Sigmoid colon (tissue), 7 donors: ENCODE measurements around the gene HUWE1. TPM values are rescaled to one million over a fixed set of nuclear protein-coding genes. Genes with fewer than 3 reads are reported as not detected.

Source experiments
- DNase-seq: peaks from one replicate; pipeline ENCODE4 v3.0.0-alpha.2; 2019
- H3K27ac ChIP-seq, 4 donors: fragments of 200-600 bp; sonication (generic); one replicate each; pipeline ENCODE4 v1.5.1; 2016 to 2019; ENCODE audit warnings: mild to moderate bottlenecking in 1 of 4
- H3K27me3 ChIP-seq, 3 donors: fragments of 200-600 bp; sonication (generic); one replicate each; pipeline ENCODE4 v1.5.1; 2019; ENCODE audit warnings: mild to moderate bottlenecking in 1 of 3
- H3K36me3 ChIP-seq, 4 donors: fragments of 200-600 bp; sonication (generic); one replicate each; pipeline ENCODE4 v1.5.1; 2016 to 2019
- H3K4me1 ChIP-seq, 4 donors: fragments of 200-600 bp; sonication (generic); one replicate each; pipeline ENCODE4 v1.5.1; 2017 to 2019
- H3K4me3 ChIP-seq, 4 donors: fragments of 200-600 bp; sonication (generic); one replicate each; pipeline ENCODE4 v1.5.1; 2017 to 2019; ENCODE audit warnings: mild to moderate bottlenecking in 2 of 4, moderate library complexity in 1 of 4
- H3K9me3 ChIP-seq, 4 donors: fragments of 200-600 bp in 3 of 4; sonication (generic) in 3 of 4; one replicate each; pipeline versions ENCODE4 v1.5.1 to v1.6.1; 2013 to 2019
- CTCF ChIP-seq, 4 experiments: fragments of 450-650 bp in 3 of 4; fragments of 200-600 bp in 1 of 4; IDR thresholded peaks; one replicate each; pipeline ENCODE4 v1.5.1; 2016 to 2019; ENCODE audit warnings: antibody characterized with exemption in 4 of 4, mild to moderate bottlenecking in 3 of 4, moderate library complexity in 2 of 4
- EP300 ChIP-seq, 4 donors: sonication (generic); formaldehyde crosslinking; IDR thresholded peaks; one replicate each; pipeline ENCODE4 v1.6.1; 2017; ENCODE audit warnings: antibody characterized with exemption in 4 of 4
- POLR2A ChIP-seq, 2 donors: fragments of 450-650 bp; IDR thresholded peaks; one replicate each; pipeline ENCODE4 v1.6.1; 2016; ENCODE audit warnings: antibody characterized with exemption in 2 of 2, mild to moderate bottlenecking in 2 of 2, moderate library complexity in 2 of 2
- POLR2AphosphoS5 ChIP-seq, 4 donors: sonication (generic); formaldehyde crosslinking; IDR thresholded peaks; one replicate each; pipeline ENCODE4 v1.6.1; 2017; ENCODE audit warnings: antibody characterized with exemption in 4 of 4
- WGBS, 2 donors: extraction: QIAGEN DNeasy Blood & Tissue Kit; methylation state at CpG; one replicate each; pipeline ENCODE4 v1.1.7; 2013; 5-methylcytosine and 5-hydroxymethylcytosine counted together
- intact Hi-C: fragments of 100-400 bp; cut with DNase I; formaldehyde crosslinking; loops from one replicate; pipeline ENCODE4 v1.15.1; 2023
- polyA plus RNA-seq, 3 donors: library from polyadenylated mRNA; stranded (reverse); fragments of 200-250 nt; gene quantifications; one replicate each; pipeline ENCODE4 v1.2.3, GENCODE V29; 2013
- total RNA-seq, 4 donors: library from RNA; depleted of rRNA; stranded (reverse); fragments of >200 nt; gene quantifications; one replicate each; pipeline ENCODE4 v1.1.0, GENCODE V29; 2016
- donor health status: healthy with polysubstance abuse.
- donor health status: Bipolar disorder and iron deficiency.
- donor health status: healthy.

Gene HUWE1
- total and polyA plus RNA-seq, 7 donors, result 12.3 to 103 (median 75.3) TPM

- H3K9me3 ChIP-seq, result no peaks in the 10 kb centered on the region
- H3K27me3 ChIP-seq, result no peaks in the 10 kb centered on the region
- no peak overlapping the region for H3K4me3 ChIP-seq
- peaks cover 0 to 96% (median 46%) of the 10 kb centered on the region in 4 donors for H3K36me3 ChIP-seq
- no peak overlapping the region for H3K27ac ChIP-seq
- no peaks in the 10 kb centered on the region for H3K4me1 ChIP-seq
- WGBS, 2 donors, result 92% methylated on average over 4 of the region's 4 CpGs
- intact Hi-C loops, result no loop called here
- no peak for DNase-seq
- TF ChIP-seq EP300 (IDR thresholded peaks at IDR 0.05) (no peak), POLR2AphosphoS5 (IDR thresholded peaks at IDR 0.05) (no peak), POLR2A (IDR thresholded peaks at IDR 0.05) (no peak), CTCF (IDR thresholded peaks at IDR 0.05) (no peak)
These were observed 123.2 kb downstream of the HUWE1 start for GRCh38 chrX:53563324-53563723.

GRCh38 chrX:53561912-53562311, 124.6 kb downstream of the HUWE1 start:
- TF ChIP-seq POLR2AphosphoS5 (IDR thresholded peaks at IDR 0.05), result no peak
- peaks cover 0 to 95% (median 49%) of the 10 kb centered on the region in 4 donors for H3K36me3 ChIP-seq
- no peaks in the 10 kb centered on the region for H3K9me3 ChIP-seq
- WGBS, 2 donors, result 88 to 94% methylated on average over 3 of the region's 3 CpGs
- H3K4me1 ChIP-seq, result no peaks in the 10 kb centered on the region
- H3K27ac ChIP-seq, result no peak overlapping the region
- H3K27me3 ChIP-seq, result no peaks in the 10 kb centered on the region
- no peak overlapping the region for H3K4me3 ChIP-seq
- intact Hi-C loops, result no loop called here
- no peak for DNase-seq

- no peaks in the 10 kb centered on the region for H3K9me3 ChIP-seq
- no peak overlapping the region for H3K27ac ChIP-seq
- no peak for DNase-seq
- TF ChIP-seq EP300 (IDR thresholded peaks at IDR 0.05) (no peak), POLR2AphosphoS5 (IDR thresholded peaks at IDR 0.05) (no peak), POLR2A (IDR thresholded peaks at IDR 0.05) (no peak), CTCF (IDR thresholded peaks at IDR 0.05) (no peak)
- no peak overlapping the region for H3K4me3 ChIP-seq
- WGBS, 2 donors, result 94% methylated on average over 6 of the region's 6 CpGs
- peaks cover 8 to 94% (median 43%) of the 10 kb centered on the region in 4 donors for H3K36me3 ChIP-seq
- H3K4me1 ChIP-seq, result no peaks in the 10 kb centered on the region
- H3K27me3 ChIP-seq, result no peaks in the 10 kb centered on the region
- intact Hi-C loops, result no loop called here
These were observed 127.9 kb downstream of the HUWE1 start for GRCh38 chrX:53558646-53559045.

DNA sequence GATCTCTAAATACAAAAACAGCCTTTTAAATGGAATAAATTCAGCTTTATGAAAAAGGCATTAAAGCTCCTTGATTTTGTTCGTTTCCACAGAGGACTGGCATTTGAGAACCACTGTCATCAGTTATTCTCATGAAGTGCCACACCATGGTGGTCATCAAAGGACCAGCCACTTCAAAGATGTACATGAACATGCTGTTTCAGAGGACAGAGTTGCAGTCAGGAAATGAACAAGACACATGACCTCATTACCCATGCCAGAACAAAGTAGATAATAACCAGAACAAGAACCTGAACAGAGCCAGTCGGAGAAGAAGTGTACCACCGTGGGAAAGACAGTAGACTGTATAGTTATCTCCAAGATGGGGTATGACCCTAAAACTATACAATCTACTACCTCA, 129.7 kb downstream of the HUWE1 start:
- Histone ChIP-seq H3K27me3 (no peaks in the 10 kb centered on the region), H3K36me3 (peaks cover 8 to 94% (median 41%) of the 10 kb centered on the region in 4 donors), H3K4me1 (no peaks in the 10 kb centered on the region), H3K4me3 (no peak overlapping the region), H3K27ac (no peak overlapping the region), H3K9me3 (no peaks in the 10 kb centered on the region)
- no peak for DNase-seq
- WGBS, 2 donors, result 88 to 91% methylated on average over 3 of the region's 3 CpGs
- TF ChIP-seq POLR2A (IDR thresholded peaks at IDR 0.05), result no peak
- TF ChIP-seq POLR2AphosphoS5 (IDR thresholded peaks at IDR 0.05), result no peak
- no peak for TF ChIP-seq EP300 (IDR thresholded peaks at IDR 0.05)
- TF ChIP-seq CTCF (IDR thresholded peaks at IDR 0.05), result no peak
- intact Hi-C loops, result no loop called here

GRCh38 chrX:53550756-53551463, 135.6 kb downstream of the HUWE1 start:
- no peaks in the 10 kb centered on the region for H3K9me3 ChIP-seq
- 98% methylated on average over 18 of the region's 18 CpGs for WGBS, 2 donors
- intact Hi-C loops, result no loop called here
- H3K36me3 ChIP-seq, result peaks cover 8 to 96% (median 61%) of the 10 kb centered on the region in 4 donors
- DNase-seq, result no peak
- TF ChIP-seq CTCF (IDR thresholded peaks at IDR 0.05) (no peak), POLR2AphosphoS5 (IDR thresholded peaks at IDR 0.05) (no peak), POLR2A (IDR thresholded peaks at IDR 0.05) (no peak), EP300 (IDR thresholded peaks at IDR 0.05) (no peak)
- no peak overlapping the region for H3K4me3 ChIP-seq
- no peak overlapping the region for H3K27ac ChIP-seq
- H3K27me3 ChIP-seq, result no peaks in the 10 kb centered on the region
- no peaks in the 10 kb centered on the region for H3K4me1 ChIP-seq
